Activated naive CD4-positive, alpha-beta T cell treated with anti-CD3 and anti-CD28 coated beads, Interleukin-2, amount 50 U/mL, for 72 hours (primary cell): ENCODE measurements around the gene JAK1. TPM values are rescaled to one million over a fixed set of nuclear protein-coding genes. Genes with fewer than 3 reads are reported as not detected.

Experiments used
- ATAC-seq, 2 donors: fragments of 150-1000 bp; cut with Tn5 transposase; 2 replicates each; pipeline ENCODE4 v1.10.0; 2021; ENCODE audit warnings: mild to moderate bottlenecking in 2 of 2, moderate library complexity in 2 of 2
- DNase-seq, 2 donors: peaks; one replicate each; pipeline ENCODE4 v3.0.0; 2021 to 2022; ENCODE audit warnings: low spot score in 2 of 2
- H3K27ac Mint-ChIP-seq, 2 donors: one replicate each; pipeline ENCODE4 v1.8.0; 2022; ENCODE audit warnings: mild to moderate bottlenecking in 2 of 2, mixed read lengths in 2 of 2
- H3K36me3 Mint-ChIP-seq, 2 donors: one replicate each; pipeline ENCODE4 v1.8.0; 2022; ENCODE audit warnings: mixed read lengths in 2 of 2
- H3K9me3 Mint-ChIP-seq, 2 donors: one replicate each; pipeline ENCODE4 v1.8.0; 2022; ENCODE audit warnings: mixed read lengths in 2 of 2
- total RNA-seq, 2 donors: library from RNA; stranded (reverse); gene quantifications; one replicate each; pipeline ENCODE4 v1.2.3, GENCODE V29; 2022

The JAK1 gene
- total RNA-seq, 2 donors from 2014 or later, result 95.3 to 133 TPM

DNA sequence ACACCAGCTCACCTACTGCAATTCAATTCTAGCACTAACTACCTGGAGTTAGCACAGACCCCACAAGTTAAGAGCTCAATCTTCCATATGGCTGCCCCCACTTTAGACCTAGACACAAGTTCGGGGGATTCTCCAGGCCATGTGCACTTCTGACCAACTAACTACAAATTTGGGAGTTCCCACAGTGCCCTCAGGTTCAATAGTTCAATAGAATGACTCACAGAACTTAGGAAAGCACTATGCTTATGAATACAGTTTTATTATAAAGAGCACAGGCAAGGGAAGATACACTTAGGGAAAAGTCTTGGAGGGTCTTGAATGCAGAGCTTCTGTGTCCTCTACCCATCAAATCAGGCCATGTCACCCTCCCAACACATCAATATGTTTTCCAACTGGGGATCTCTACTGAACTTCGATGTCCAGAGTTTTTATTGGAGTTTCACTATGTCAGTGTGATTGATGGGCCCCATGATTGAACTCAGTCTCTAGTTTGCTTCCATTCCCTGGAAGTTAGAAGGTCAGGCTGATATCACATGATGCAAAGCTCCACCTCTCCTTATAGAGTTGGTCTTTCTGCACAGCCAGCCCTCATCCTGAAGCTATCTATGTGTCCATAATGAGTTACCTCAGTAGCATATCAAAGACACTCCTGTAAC lies 175.4 kb downstream of the JAK1 start:
- DNase-seq (no peak), ATAC-seq (no peak)
- no peak overlapping the region for H3K27ac Mint-ChIP-seq
- H3K36me3 Mint-ChIP-seq, result peaks cover 5 to 18% of the 10 kb centered on the region in 2 donors
- peaks cover 10 to 13% of the 10 kb centered on the region in 2 donors for H3K9me3 Mint-ChIP-seq

Other genes starting within 250 kb of the JAK1 start
- 1 to 10 TPM; 1.0 to 2.7 TPM for gene RAVER2, start 221.5 kb downstream of the JAK1 start, total RNA-seq
- gene AK4, start 181.7 kb upstream of the JAK1 start, total RNA-seq, result 100 to 1,000 TPM in 1 of 2 donors, 1 to 10 TPM in 1; 3.1 to 109 TPM